ENCODE results near the gene PRUNE1.

The PRUNE1 gene

GRCh38 chr1:150979092-150980056, 28.9 kb upstream of the PRUNE1 start:
- DNase-seq, result peak; percentile 44

- no peak for DNase-seq
These were observed 27.0 kb upstream of the PRUNE1 start for GRCh38 chr1:150981177-150981804.

- DNase-seq, result no peak
These were observed 26.2 kb upstream of the PRUNE1 start, which contains the start of gene ANXA9 for GRCh38 chr1:150981805-150982712. ANXA9 (plus strand) TSS chr1:150982292; CDS start chr1:150983106, 814 bp downstream.

- DNase-seq, result no peak
These were observed 22.9 kb upstream of the PRUNE1 start for GRCh38 chr1:150985179-150985825.

GRCh38 chr1:150987924-150988323, 20.3 kb upstream of the PRUNE1 start:
- no peak for DNase-seq

- no peak for DNase-seq
These were observed 15.6 kb upstream of the PRUNE1 start for GRCh38 chr1:150992626-150993025.

GRCh38 chr1:150994248-150994647, 14.0 kb upstream of the PRUNE1 start:
- DNase-seq, result no peak

GRCh38 chr1:150995460-150995859, 12.8 kb upstream of the PRUNE1 start:
- DNase-seq, result no peak

GRCh38 chr1:150995896-150996295, 12.4 kb upstream of the PRUNE1 start:
- DNase-seq, result no peak

GRCh38 chr1:150997126-150997872, 10.9 kb upstream of the PRUNE1 start:
- no peak for DNase-seq

GRCh38 chr1:150997949-150998348, 10.3 kb upstream of the PRUNE1 start:
- no peak for DNase-seq

GRCh38 chr1:150999051-150999674, 9.1 kb upstream of the PRUNE1 start:
- peak; percentile 46 for DNase-seq

GRCh38 chr1:150999926-151000325, 8.3 kb upstream of the PRUNE1 start:
- no peak for DNase-seq

GRCh38 chr1:151000408-151000807, 7.8 kb upstream of the PRUNE1 start:
- no peak for DNase-seq

GRCh38 chr1:151001602-151002001, 6.6 kb upstream of the PRUNE1 start:
- DNase-seq, result peak; percentile 6

- no peak for DNase-seq
These were observed 6.2 kb upstream of the PRUNE1 start for GRCh38 chr1:151002051-151002450.

- no peak for DNase-seq
These were observed 5.6 kb upstream of the PRUNE1 start for GRCh38 chr1:151002611-151003010.

GRCh38 chr1:151003180-151003579, 5.1 kb upstream of the PRUNE1 start:
- DNase-seq, result peak; percentile 66

- DNase-seq, result peak; percentile 6
These were observed 2.4 kb upstream of the PRUNE1 start for GRCh38 chr1:151005729-151006319.

- peak; percentile 66 for DNase-seq
These were observed 1.8 kb upstream of the PRUNE1 start, which contains the start of gene MINDY1 for GRCh38 chr1:151006327-151007052. MINDY1 (minus strand) TSS chr1:151006902; CDS start chr1:151002617, 4,285 bp downstream.
